Activated B cell treated with CpG ODN at 0.5 μM for 24 hours (primary cell): Measurements from ENCODE around the gene ITGAX. TPM values are rescaled to one million over a fixed set of nuclear protein-coding genes. Genes with fewer than 3 reads are reported as not detected.

Source experiments
- ATAC-seq: fragments of 200-7000 bp; cut with Tn5 transposase; one replicate; pipeline ENCODE4 v1.10.0; 2021; ENCODE audit warnings: low read depth, mild to moderate bottlenecking, moderate library complexity
- CTCF ChIA-PET: fragments of 350-600 bp; sonication (Branson Sonifier 250); formaldehyde crosslinking; loops from one replicate; lab custom pipeline; 2021; ENCODE audit warnings: antibody characterized with exemption; lab: Charles Lee
- POLR2A ChIA-PET: fragments of 350-600 bp; sonication (Branson Sonifier 250); formaldehyde crosslinking; loops from one replicate; lab custom pipeline; 2021; ENCODE audit warnings: antibody characterized with exemption; lab: Charles Lee
- DNase-seq: peaks from one replicate; pipeline ENCODE4 v3.0.0; 2022
- H3K27ac Mint-ChIP-seq: one replicate; pipeline ENCODE4 v1.8.0; 2020; ENCODE audit warnings: mixed read lengths
- H3K27me3 Mint-ChIP-seq: one replicate; pipeline ENCODE4 v1.8.0; 2021; ENCODE audit warnings: mixed read lengths
- H3K36me3 Mint-ChIP-seq: one replicate; pipeline ENCODE4 v1.8.0; 2021; ENCODE audit warnings: low read depth, mixed read lengths
- H3K4me1 Mint-ChIP-seq: one replicate; pipeline ENCODE4 v1.8.0; 2021; ENCODE audit warnings: mixed read lengths
- H3K4me3 Mint-ChIP-seq: one replicate; pipeline ENCODE4 v1.8.0; 2020; ENCODE audit warnings: mild to moderate bottlenecking, mixed read lengths
- H3K9me3 Mint-ChIP-seq: one replicate; pipeline ENCODE4 v1.8.0; 2020; ENCODE audit warnings: mixed read lengths
- CTCF ChIP-seq: fragments of 200-600 bp; IDR thresholded peaks from one replicate; pipeline ENCODE4 v1.8.0; 2022; ENCODE audit warnings: antibody characterized with exemption, mild to moderate bottlenecking
- intact Hi-C: fragments of 100-400 bp; cut with micrococcal nuclease; formaldehyde crosslinking; loops from one replicate; pipeline ENCODE4 v1.15.1; 2024
- total RNA-seq: library from RNA; stranded (reverse); gene quantifications from 2 replicates; pipeline ENCODE4 v1.2.3, GENCODE V29; 2022

The ITGAX gene
- total RNA-seq, 1 donor from 2014 or later, result 100 TPM

GRCh38 chr16:31348579-31348978 lies 6.4 kb upstream of the ITGAX start:
- no peaks in the 10 kb centered on the region for H3K27me3 Mint-ChIP-seq
- TF ChIP-seq CTCF, result no peak
- H3K4me1 Mint-ChIP-seq, result peaks cover 69% of the 10 kb centered on the region
- H3K4me3 Mint-ChIP-seq, result no peak overlapping the region
- intact Hi-C loops, result no loop called here
- no peaks in the 10 kb centered on the region for H3K36me3 Mint-ChIP-seq
- H3K9me3 Mint-ChIP-seq, result no peaks in the 10 kb centered on the region
- ChIA-PET CTCF (no interaction called here), POLR2A (no interaction called here)
- ATAC-seq (no peak), DNase-seq (no peak)
- peak overlapping the region; percentile 64 for H3K27ac Mint-ChIP-seq

- intact Hi-C loops, result loop anchor here (2.0 to 5.0 kb wide), 3 partner anchors 20 to 527 kb away; no protein-coding TSS in a partner anchor
- H3K4me1 Mint-ChIP-seq, result peaks cover 77% of the 10 kb centered on the region
- no peaks in the 10 kb centered on the region for H3K27me3 Mint-ChIP-seq
- H3K9me3 Mint-ChIP-seq, result no peaks in the 10 kb centered on the region
- no peaks in the 10 kb centered on the region for H3K36me3 Mint-ChIP-seq
- TF ChIP-seq CTCF, result no peak
- CTCF ChIA-PET, result interaction anchor here (1.1 kb wide), 1 partner anchor 17 kb away, joined by 3 read pairs; no protein-coding TSS in a partner anchor
- POLR2A ChIA-PET, result interaction anchor here (1.0 to 3.7 kb wide), 3 partner anchors 144 to 171 kb away, joined by 5 to 38 read pairs (median 9); partner anchors contain the start of gene FUS
- peak overlapping the region; percentile 70 for H3K4me3 Mint-ChIP-seq
- ATAC-seq, result no peak
- peak overlapping the region; percentile 91 for H3K27ac Mint-ChIP-seq
- DNase-seq, result no peak
These were observed 4.5 kb upstream of the ITGAX start for GRCh38 chr16:31350275-31351005.

- CTCF ChIA-PET, result no interaction called here
These were observed 3.6 kb upstream of the ITGAX start for GRCh38 chr16:31351246-31351941.

GRCh38 chr16:31351942-31352325 lies 3.0 kb upstream of the ITGAX start:
- DNase-seq (no peak), ATAC-seq (peak; percentile 45)

More at GRCh38 chr16:31351246-31351941, 3.6 kb upstream of the ITGAX start:
- Mint-ChIP-seq H3K4me3 (peak overlapping the region; percentile 77), H3K27ac (peak overlapping the region; percentile 93), H3K4me1 (peaks cover 84% of the 10 kb centered on the region), H3K27me3 (no peaks in the 10 kb centered on the region), H3K9me3 (no peaks in the 10 kb centered on the region), H3K36me3 (no peaks in the 10 kb centered on the region)
- intact Hi-C loops, result loop anchor here (2.0 to 5.0 kb wide), 3 partner anchors 21 to 526 kb away; no protein-coding TSS in a partner anchor
- DNase-seq, result no peak
- POLR2A ChIA-PET, result interaction anchor here (1.0 to 3.7 kb wide), 5 partner anchors 18 to 172 kb away, joined by 4 to 38 read pairs (median 5); partner anchors contain the start of gene FUS
- peak; percentile 5 for ATAC-seq
- no peak for TF ChIP-seq CTCF

More at GRCh38 chr16:31351942-31352325, 3.0 kb upstream of the ITGAX start:
- ChIA-PET POLR2A (interaction anchor here (0.6 to 3.7 kb wide), 5 partner anchors 19 to 172 kb away, joined by 4 to 38 read pairs (median 5); partner anchors contain the start of gene FUS), CTCF (no interaction called here)
- H3K27me3 Mint-ChIP-seq, result no peaks in the 10 kb centered on the region
- H3K4me1 Mint-ChIP-seq, result peaks cover 87% of the 10 kb centered on the region
- H3K27ac Mint-ChIP-seq, result peak overlapping the region; percentile 93
- intact Hi-C loops, result loop anchor here (2.0 to 5.0 kb wide), 3 partner anchors 21 to 525 kb away; no protein-coding TSS in a partner anchor
- no peak for TF ChIP-seq CTCF
- H3K36me3 Mint-ChIP-seq, result no peaks in the 10 kb centered on the region
- H3K4me3 Mint-ChIP-seq, result peak overlapping the region; percentile 77
- H3K9me3 Mint-ChIP-seq, result no peaks in the 10 kb centered on the region
